ENCODE results near the gene CHADL. TPM values are rescaled to one million over a fixed set of nuclear protein-coding genes. Genes with fewer than 3 reads are reported as not detected.

The CHADL gene
- total RNA-seq, 1 experiment from 2014 or later: 0.74 TPM

GRCh38 chr22:41216984-41217383, 23.7 kb downstream of the CHADL start:
- intact Hi-C loops (cut with micrococcal nuclease; ENCODE audit: unreplicated experiment): no loop called here
- Histone ChIP-seq H3K4me3 (no peak overlapping the region), H3K4me2 (no peak overlapping the region), H3K36me3 (ENCODE audit: low read depth) (peaks cover 13% of the 10 kb centered on the region; the same call in 1 of the 2 replicates), H3K27me3 (ENCODE audit: insufficient read depth, low read depth) (no peaks in the 10 kb centered on the region), H3K9me2 (ENCODE audit: insufficient read depth) (no peaks in the 10 kb centered on the region), H3K9me3 (ENCODE audit: insufficient read depth, low read depth) (no peaks in the 10 kb centered on the region), H3F3A (ENCODE audit: insufficient read depth, low read depth) (no peaks in the 10 kb centered on the region; the same call in 1 of the 2 replicates), H3K4me1 (replicated peaks; ENCODE audit: insufficient read depth) (no peaks in the 10 kb centered on the region), H3K27ac (no peak overlapping the region), H2AFZ (no peak overlapping the region), H3K79me2 (ENCODE audit: low read depth) (no peaks in the 10 kb centered on the region), H4K20me1 (ENCODE audit: insufficient read depth) (no peaks in the 10 kb centered on the region)
- ChIA-PET CTCF (no interaction called here), POLR2A (ENCODE audit: unreplicated experiment) (interaction anchor here (0.6 kb wide), 1 partner anchor 19 kb away, joined by 4 read pairs; no protein-coding TSS in a partner anchor)
- TF ChIP-seq CTCF (conservative IDR thresholded peaks at IDR 0.05): no peak
- no peak for TF ChIP-seq EZH2 (IDR thresholded peaks at IDR 0.05; ENCODE audit: low read depth)
- no TSS peak for BruUV-seq (replicated peaks)
- no peak for DNase-seq

- no peak overlapping the region for H3K27ac ChIP-seq
- H3K9me2 ChIP-seq (ENCODE audit: insufficient read depth): no peaks in the 10 kb centered on the region
- no peak for DNase-seq
- no peaks in the 10 kb centered on the region for H3K4me1 ChIP-seq (replicated peaks; ENCODE audit: insufficient read depth)
- H4K20me1 ChIP-seq (ENCODE audit: insufficient read depth): no peaks in the 10 kb centered on the region
- TF ChIP-seq CTCF (conservative IDR thresholded peaks at IDR 0.05) (no peak), EZH2 (IDR thresholded peaks at IDR 0.05; ENCODE audit: low read depth) (no peak)
- ChIA-PET CTCF (no interaction called here), POLR2A (ENCODE audit: unreplicated experiment) (no interaction called here)
- no peaks in the 10 kb centered on the region for H3K79me2 ChIP-seq (ENCODE audit: low read depth)
- BruUV-seq (replicated peaks): no TSS peak
- no peaks in the 10 kb centered on the region for H3K27me3 ChIP-seq (ENCODE audit: insufficient read depth, low read depth)
- no peak overlapping the region for H2AFZ ChIP-seq
- intact Hi-C loops (cut with micrococcal nuclease; ENCODE audit: unreplicated experiment): no loop called here
- H3F3A ChIP-seq (ENCODE audit: insufficient read depth, low read depth): no peaks in the 10 kb centered on the region; the same call in 1 of the 2 replicates
- no peak overlapping the region for H3K4me2 ChIP-seq
- H3K9me3 ChIP-seq (ENCODE audit: insufficient read depth, low read depth): no peaks in the 10 kb centered on the region
- peaks cover 13% of the 10 kb centered on the region; the same call in 1 of the 2 replicates for H3K36me3 ChIP-seq (ENCODE audit: low read depth)
- no peak overlapping the region for H3K4me3 ChIP-seq
These were observed 24.8 kb downstream of the CHADL start for GRCh38 chr22:41215926-41216325.

DNA sequence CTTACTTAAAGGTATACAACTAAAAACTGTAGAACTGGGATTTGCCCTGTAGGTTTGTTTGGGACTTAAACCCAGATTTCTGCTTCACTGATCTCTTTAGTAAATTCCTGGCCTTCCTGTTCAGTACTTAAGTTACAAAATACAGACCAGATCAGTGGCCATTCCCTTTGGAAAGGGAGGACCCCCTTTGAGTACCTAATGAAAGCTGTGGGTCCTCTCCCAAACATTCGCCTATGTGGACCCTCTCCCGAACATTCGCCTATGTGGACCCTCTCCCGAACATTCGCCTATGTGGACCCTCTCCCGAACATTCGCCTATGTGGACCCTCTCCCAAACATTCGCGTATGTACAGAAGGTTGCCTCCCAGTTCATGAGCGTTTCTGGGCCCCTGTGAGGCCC, 25.3 kb downstream of the CHADL start:
- CTCF ChIA-PET: no interaction called here
- intact Hi-C loops (cut with micrococcal nuclease; ENCODE audit: unreplicated experiment): no loop called here
- POLR2A ChIA-PET (ENCODE audit: unreplicated experiment): no interaction called here
- TF ChIP-seq EZH2 (IDR thresholded peaks at IDR 0.05; ENCODE audit: low read depth) (no peak), CTCF (conservative IDR thresholded peaks at IDR 0.05) (no peak)
- H3K4me2 ChIP-seq: no peak overlapping the region
- H3K9me3 ChIP-seq (ENCODE audit: insufficient read depth, low read depth): no peaks in the 10 kb centered on the region
- H2AFZ ChIP-seq: no peak overlapping the region
- peaks cover 13% of the 10 kb centered on the region; the same call in 1 of the 2 replicates for H3K36me3 ChIP-seq (ENCODE audit: low read depth)
- no peaks in the 10 kb centered on the region; the same call in 1 of the 2 replicates for H3F3A ChIP-seq (ENCODE audit: insufficient read depth, low read depth)
- H3K4me3 ChIP-seq: no peak overlapping the region
- DNase-seq: no peak
- no peaks in the 10 kb centered on the region for H3K9me2 ChIP-seq (ENCODE audit: insufficient read depth)
- no peaks in the 10 kb centered on the region for H3K79me2 ChIP-seq (ENCODE audit: low read depth)
- BruUV-seq (replicated peaks): no TSS peak
- H3K27ac ChIP-seq: no peak overlapping the region
- H4K20me1 ChIP-seq (ENCODE audit: insufficient read depth): no peaks in the 10 kb centered on the region
- H3K27me3 ChIP-seq (ENCODE audit: insufficient read depth, low read depth): no peaks in the 10 kb centered on the region
- H3K4me1 ChIP-seq (replicated peaks; ENCODE audit: insufficient read depth): no peaks in the 10 kb centered on the region

All from PC-9 (cell line).